ENCODE results near the gene ANK3.

The ANK3 gene

DNA sequence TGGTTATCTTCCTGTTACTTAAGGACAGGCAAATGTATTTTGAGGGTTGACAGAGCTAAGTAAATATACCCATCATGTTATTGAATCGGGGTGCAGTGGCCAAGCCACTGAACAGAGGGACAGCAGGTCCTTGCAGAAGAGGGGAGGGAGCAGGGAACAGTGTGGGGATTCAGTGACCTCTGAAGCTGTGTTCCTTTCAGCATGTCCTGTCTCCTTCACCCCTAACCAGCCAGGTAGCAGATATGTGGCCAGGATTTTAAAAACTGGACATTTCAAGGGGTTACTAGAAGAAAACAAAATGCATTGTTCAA is 12.7 kb downstream of the ANK3 start:
- no peaks in the 10 kb centered on the region for H3K9me3 ChIP-seq (ENCODE audit: control insufficient read depth, insufficient read depth, low read depth, low read length)
- no peak overlapping the region for H3K27ac ChIP-seq (ENCODE audit: low read depth, low read length)
- no peak overlapping the region for H3K4me3 ChIP-seq (ENCODE audit: low read depth, low read length)
- peaks cover 6% of the 10 kb centered on the region; the same call in 1 of the 2 replicates for H3K4me1 ChIP-seq (ENCODE audit: control insufficient read depth, insufficient read depth, low read length)
- no peak overlapping the region for H3K9ac ChIP-seq (ENCODE audit: low read length)
- H3K36me3 ChIP-seq (ENCODE audit: control insufficient read depth, insufficient read depth, low read length): no peaks in the 10 kb centered on the region
- H3K27me3 ChIP-seq (ENCODE audit: control insufficient read depth, insufficient read depth, low read length): no peaks in the 10 kb centered on the region

DNA sequence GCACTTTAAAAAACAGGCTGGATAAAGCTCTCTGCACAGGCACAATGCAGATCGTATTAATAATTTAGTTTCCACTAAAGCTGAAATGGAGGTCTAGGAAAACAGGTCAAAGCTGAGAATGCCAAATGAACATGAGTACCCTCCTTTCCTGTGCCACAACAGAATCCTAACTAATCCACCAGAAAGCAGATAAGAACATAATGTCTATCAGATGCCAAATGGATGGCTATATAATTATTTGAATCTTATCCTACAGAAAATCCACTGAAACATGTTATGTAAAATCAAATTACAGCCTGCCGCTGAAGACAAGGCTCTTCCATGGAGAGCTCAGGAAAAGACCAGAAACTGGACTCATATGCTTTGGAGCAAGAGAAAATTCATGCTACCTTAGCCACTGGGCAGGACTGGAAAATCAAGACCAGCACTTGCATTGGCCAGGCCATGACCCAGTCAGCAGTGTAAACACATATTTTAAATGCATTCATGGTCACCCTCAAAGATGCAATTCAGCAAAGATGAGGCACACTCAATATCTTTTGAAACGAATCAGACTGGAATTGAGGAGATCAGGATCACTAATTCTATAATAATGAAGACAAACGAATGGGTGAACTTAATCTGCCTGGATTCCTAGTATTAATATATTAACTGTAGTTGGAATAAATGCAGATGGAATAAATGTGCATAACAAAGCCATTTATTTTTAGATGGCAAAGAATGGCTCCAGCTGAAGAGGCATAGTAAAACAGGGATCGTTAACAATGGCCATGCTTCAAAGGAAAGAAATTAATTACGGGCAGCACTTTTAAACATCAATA is 13.2 kb downstream of the ANK3 start:
- no peaks in the 10 kb centered on the region for H3K36me3 ChIP-seq (ENCODE audit: control insufficient read depth, insufficient read depth, low read length)
- no peak overlapping the region for H3K9ac ChIP-seq (ENCODE audit: low read length)
- no peaks in the 10 kb centered on the region for H3K27me3 ChIP-seq (ENCODE audit: control insufficient read depth, insufficient read depth, low read length)
- no peaks in the 10 kb centered on the region for H3K9me3 ChIP-seq (ENCODE audit: control insufficient read depth, insufficient read depth, low read depth, low read length)
- no peak overlapping the region for H3K4me3 ChIP-seq (ENCODE audit: low read depth, low read length)
- H3K27ac ChIP-seq (ENCODE audit: low read depth, low read length): no peak overlapping the region
- peaks cover 6% of the 10 kb centered on the region; the same call in 1 of the 2 replicates for H3K4me1 ChIP-seq (ENCODE audit: control insufficient read depth, insufficient read depth, low read length)

DNA sequence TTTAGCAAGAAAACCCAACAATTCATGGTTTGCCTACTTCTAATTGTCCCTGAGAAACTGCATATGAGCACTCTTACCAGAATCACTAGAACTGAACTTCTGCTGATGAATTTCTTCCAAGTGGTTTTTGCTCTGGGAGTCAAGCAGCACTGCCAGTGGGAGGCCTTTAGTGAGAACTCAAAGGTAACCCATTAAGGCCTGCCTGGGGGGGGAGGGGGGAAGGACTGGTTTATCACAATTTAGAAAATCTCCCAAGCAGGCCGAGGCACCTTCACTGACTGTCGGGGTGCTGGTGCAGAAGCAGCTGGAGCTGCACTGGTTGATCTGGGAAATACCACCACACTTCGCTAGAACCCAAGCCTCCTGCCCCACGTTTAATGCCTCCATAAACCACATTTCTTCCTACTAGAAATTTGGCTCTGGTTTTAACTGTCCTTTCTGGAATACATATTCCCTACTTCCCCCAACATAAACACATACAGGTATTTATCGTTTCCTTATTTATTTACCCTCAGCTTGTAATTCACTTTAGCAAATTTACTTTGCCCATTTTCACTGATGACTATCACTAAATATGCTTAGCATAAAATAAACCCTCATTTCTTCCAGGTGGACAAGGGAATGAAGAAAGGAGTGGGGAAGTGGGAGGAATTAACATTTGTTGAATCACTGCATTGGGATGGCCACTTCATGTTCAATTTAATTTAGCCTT is 14.2 kb downstream of the ANK3 start:
- H3K9ac ChIP-seq (ENCODE audit: low read length): no peak overlapping the region
- H3K4me3 ChIP-seq (ENCODE audit: low read depth, low read length): no peak overlapping the region
- no peaks in the 10 kb centered on the region for H3K27me3 ChIP-seq (ENCODE audit: control insufficient read depth, insufficient read depth, low read length)
- no peaks in the 10 kb centered on the region for H3K9me3 ChIP-seq (ENCODE audit: control insufficient read depth, insufficient read depth, low read depth, low read length)
- H3K4me1 ChIP-seq (ENCODE audit: control insufficient read depth, insufficient read depth, low read length): peaks cover 6% of the 10 kb centered on the region; the same call in 1 of the 2 replicates
- H3K27ac ChIP-seq (ENCODE audit: low read depth, low read length): no peak overlapping the region
- no peaks in the 10 kb centered on the region for H3K36me3 ChIP-seq (ENCODE audit: control insufficient read depth, insufficient read depth, low read length)

DNA sequence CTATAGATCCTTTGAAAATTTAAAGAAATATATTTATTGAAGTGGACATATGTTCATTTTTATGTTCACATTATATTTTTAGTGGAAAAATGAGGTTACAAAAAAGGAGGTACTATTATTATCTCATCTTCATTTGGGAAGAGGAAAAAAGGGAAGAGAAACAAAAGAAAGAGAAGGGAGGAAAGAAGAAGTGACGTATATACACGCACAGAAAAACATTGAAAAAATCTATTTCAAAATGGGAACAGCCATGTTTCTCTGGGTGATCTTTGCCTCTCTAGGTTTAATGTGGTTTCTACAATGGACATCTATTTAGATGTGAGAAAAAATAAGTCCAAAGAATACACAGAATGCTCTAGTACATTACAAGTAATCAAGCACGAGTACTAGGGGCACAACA is 14.8 kb downstream of the ANK3 start:
- no peak overlapping the region for H3K27ac ChIP-seq (ENCODE audit: low read depth, low read length)
- no peak overlapping the region for H3K9ac ChIP-seq (ENCODE audit: low read length)
- H3K9me3 ChIP-seq (ENCODE audit: control insufficient read depth, insufficient read depth, low read depth, low read length): no peaks in the 10 kb centered on the region
- peaks cover 6% of the 10 kb centered on the region; the same call in 1 of the 2 replicates for H3K4me1 ChIP-seq (ENCODE audit: control insufficient read depth, insufficient read depth, low read length)
- no peaks in the 10 kb centered on the region for H3K27me3 ChIP-seq (ENCODE audit: control insufficient read depth, insufficient read depth, low read length)
- H3K4me3 ChIP-seq (ENCODE audit: low read depth, low read length): no peak overlapping the region
- H3K36me3 ChIP-seq (ENCODE audit: control insufficient read depth, insufficient read depth, low read length): no peaks in the 10 kb centered on the region

DNA sequence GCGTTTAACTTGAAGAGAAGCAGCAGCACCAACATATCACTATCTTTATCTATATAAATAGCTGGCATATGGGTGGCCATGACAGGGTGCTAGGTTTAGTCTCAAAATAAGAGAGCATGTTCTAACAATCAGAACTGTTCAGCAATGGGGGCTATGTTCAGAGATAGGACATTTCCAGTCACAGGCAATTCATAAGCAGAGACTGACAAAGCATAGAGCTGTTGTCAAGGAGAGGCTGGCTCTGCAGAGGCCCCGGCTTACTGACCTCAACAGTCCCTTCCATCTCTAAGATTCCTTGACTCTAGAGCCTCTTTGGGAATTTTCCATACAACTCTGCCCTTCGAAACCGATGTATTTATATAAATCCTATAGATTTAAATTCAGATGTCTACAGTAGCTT is 17.2 kb downstream of the ANK3 start:
- no peaks in the 10 kb centered on the region for H3K36me3 ChIP-seq (ENCODE audit: control insufficient read depth, insufficient read depth, low read length)
- H3K4me3 ChIP-seq (ENCODE audit: low read depth, low read length): no peak overlapping the region
- H3K9ac ChIP-seq (ENCODE audit: low read length): no peak overlapping the region
- no peak overlapping the region for H3K27ac ChIP-seq (ENCODE audit: low read depth, low read length)
- no peaks in the 10 kb centered on the region for H3K27me3 ChIP-seq (ENCODE audit: control insufficient read depth, insufficient read depth, low read length)
- no peaks in the 10 kb centered on the region for H3K9me3 ChIP-seq (ENCODE audit: control insufficient read depth, insufficient read depth, low read depth, low read length)
- H3K4me1 ChIP-seq (ENCODE audit: control insufficient read depth, insufficient read depth, low read length): peaks cover 9% of the 10 kb centered on the region

DNA sequence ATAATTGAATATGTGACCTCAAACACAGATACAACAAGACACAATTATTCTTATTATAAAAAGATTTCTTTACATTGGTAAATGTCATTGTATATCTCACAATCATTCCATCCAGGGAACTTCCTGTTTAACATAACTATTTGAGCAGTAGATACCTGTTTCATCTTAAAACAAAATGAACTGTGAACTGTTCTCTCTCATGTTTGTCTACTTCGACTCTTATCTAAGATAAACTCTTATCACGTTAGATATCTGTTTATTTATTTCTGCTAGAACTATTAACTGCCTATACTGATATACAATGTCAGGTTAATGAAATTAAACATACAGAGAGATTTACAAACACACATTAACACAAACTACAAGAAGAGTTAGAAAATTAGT is 20.1 kb downstream of the ANK3 start:
- Histone ChIP-seq H3K36me3 (ENCODE audit: control insufficient read depth, insufficient read depth, low read length) (no peaks in the 10 kb centered on the region), H3K4me1 (ENCODE audit: control insufficient read depth, insufficient read depth, low read length) (peaks cover 9% of the 10 kb centered on the region), H3K27me3 (ENCODE audit: control insufficient read depth, insufficient read depth, low read length) (no peaks in the 10 kb centered on the region), H3K9me3 (ENCODE audit: control insufficient read depth, insufficient read depth, low read depth, low read length) (no peaks in the 10 kb centered on the region), H3K4me3 (ENCODE audit: low read depth, low read length) (no peak overlapping the region), H3K27ac (ENCODE audit: low read depth, low read length) (no peak overlapping the region), H3K9ac (ENCODE audit: low read length) (no peak overlapping the region)

DNA sequence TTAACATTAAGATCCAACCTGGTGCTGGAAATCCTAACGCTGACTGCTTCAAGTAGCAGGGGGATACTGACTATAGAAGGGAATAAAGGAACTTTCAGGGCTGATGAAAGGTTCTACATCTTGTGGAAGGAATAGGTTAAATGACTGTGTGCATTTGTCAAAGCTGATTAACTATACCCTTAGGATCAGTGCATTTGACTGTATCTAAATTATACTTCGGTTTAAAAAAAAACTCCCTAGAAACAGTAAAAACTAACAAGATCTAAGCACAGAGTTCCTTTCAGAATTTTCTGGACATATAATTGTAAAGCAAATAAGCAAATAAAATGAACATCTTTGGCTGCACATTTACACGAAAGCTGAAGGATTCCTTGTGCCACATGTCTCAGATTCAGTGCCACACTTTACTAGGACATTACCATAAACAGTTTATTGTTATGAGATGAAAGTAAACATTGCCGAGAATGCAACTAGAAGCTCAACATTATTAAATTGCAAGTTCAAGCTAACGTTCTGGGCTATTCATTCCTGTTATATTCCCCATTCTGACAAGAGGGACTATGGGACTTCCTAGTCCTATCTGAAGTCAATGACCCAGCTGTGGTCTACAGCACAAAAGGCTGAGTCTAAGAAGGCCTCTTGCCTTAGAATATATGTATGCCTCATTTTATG is 20.7 kb downstream of the ANK3 start:
- H3K4me1 ChIP-seq (ENCODE audit: control insufficient read depth, insufficient read depth, low read length): peaks cover 9% of the 10 kb centered on the region
- H3K4me3 ChIP-seq (ENCODE audit: low read depth, low read length): no peak overlapping the region
- no peak overlapping the region for H3K9ac ChIP-seq (ENCODE audit: low read length)
- no peaks in the 10 kb centered on the region for H3K36me3 ChIP-seq (ENCODE audit: control insufficient read depth, insufficient read depth, low read length)
- no peak overlapping the region for H3K27ac ChIP-seq (ENCODE audit: low read depth, low read length)
- H3K27me3 ChIP-seq (ENCODE audit: control insufficient read depth, insufficient read depth, low read length): no peaks in the 10 kb centered on the region
- no peaks in the 10 kb centered on the region for H3K9me3 ChIP-seq (ENCODE audit: control insufficient read depth, insufficient read depth, low read depth, low read length)

DNA sequence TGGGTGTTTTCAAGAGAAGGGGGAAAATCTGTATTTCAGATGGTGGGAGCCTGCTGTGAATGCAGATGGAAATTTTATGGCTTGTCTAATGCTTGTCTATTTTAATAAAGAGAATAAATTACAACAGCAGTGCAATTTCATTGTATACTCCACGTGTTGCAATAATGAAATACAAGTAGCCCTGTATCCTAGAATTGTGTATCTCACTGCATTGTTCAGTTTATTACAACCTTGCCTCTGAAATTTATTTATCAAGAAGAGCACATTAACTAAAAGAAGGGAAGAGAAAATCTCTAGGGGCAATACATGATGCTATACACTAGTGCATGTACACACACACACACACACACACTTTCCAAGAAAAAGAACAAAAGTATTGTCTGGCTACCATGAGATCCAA is 21.8 kb downstream of the ANK3 start:
- H3K27me3 ChIP-seq (ENCODE audit: control insufficient read depth, insufficient read depth, low read length): no peaks in the 10 kb centered on the region
- no peak overlapping the region for H3K27ac ChIP-seq (ENCODE audit: low read depth, low read length)
- no peaks in the 10 kb centered on the region for H3K9me3 ChIP-seq (ENCODE audit: control insufficient read depth, insufficient read depth, low read depth, low read length)

DNA sequence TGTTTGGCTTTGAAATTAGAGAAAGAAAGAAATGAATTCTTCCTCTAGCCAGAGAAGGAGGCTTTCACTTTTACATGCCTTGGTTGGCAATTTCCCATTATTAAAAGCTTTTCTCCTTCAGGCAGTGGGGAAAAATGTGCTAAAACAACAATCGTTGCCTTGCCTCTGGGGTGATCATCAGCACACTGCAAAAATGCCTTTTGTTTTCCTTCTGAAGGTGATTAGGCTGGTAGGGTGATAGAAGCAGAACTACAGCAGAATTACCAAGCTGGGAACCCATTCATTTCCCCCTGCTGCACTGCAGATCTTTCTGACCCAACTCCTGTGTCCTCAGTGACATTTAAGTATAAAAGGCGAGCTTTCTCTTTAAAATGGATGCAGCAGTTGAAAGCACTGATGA is 22.2 kb downstream of the ANK3 start:
- Histone ChIP-seq H3K9me3 (ENCODE audit: control insufficient read depth, insufficient read depth, low read depth, low read length) (no peaks in the 10 kb centered on the region), H3K36me3 (ENCODE audit: control insufficient read depth, insufficient read depth, low read length) (no peaks in the 10 kb centered on the region), H3K27me3 (ENCODE audit: control insufficient read depth, insufficient read depth, low read length) (no peaks in the 10 kb centered on the region), H3K9ac (ENCODE audit: low read length) (no peak overlapping the region), H3K4me1 (ENCODE audit: control insufficient read depth, insufficient read depth, low read length) (peaks cover 9% of the 10 kb centered on the region), H3K27ac (ENCODE audit: low read depth, low read length) (no peak overlapping the region), H3K4me3 (ENCODE audit: low read depth, low read length) (no peak overlapping the region)

More for the DNA sequence above, 21.8 kb downstream of the ANK3 start:
- no peaks in the 10 kb centered on the region for H3K36me3 ChIP-seq (ENCODE audit: control insufficient read depth, insufficient read depth, low read length)
- peaks cover 9% of the 10 kb centered on the region for H3K4me1 ChIP-seq (ENCODE audit: control insufficient read depth, insufficient read depth, low read length)
- no peak overlapping the region for H3K9ac ChIP-seq (ENCODE audit: low read length)
- H3K4me3 ChIP-seq (ENCODE audit: low read depth, low read length): no peak overlapping the region

DNA sequence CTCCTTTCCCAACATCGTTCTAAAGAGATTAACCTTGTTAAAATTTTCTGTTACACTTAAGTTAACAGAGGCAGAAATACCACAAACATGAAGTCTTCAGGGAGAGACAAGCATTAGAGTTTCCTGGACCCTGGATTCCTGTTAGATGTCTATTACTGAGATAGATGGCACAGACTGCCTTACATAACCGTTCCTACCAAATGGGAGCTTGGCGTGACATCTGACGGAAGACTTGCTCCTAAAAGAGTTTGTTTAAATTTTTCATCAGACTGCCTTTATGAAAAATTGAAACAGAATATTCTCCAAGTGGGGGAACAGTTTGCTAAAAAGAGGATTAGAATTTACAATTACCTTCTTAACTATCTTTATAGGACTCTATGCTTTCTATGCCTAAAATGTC is 22.7 kb downstream of the ANK3 start:
- H3K27ac ChIP-seq (ENCODE audit: low read depth, low read length): no peak overlapping the region
- no peaks in the 10 kb centered on the region for H3K9me3 ChIP-seq (ENCODE audit: control insufficient read depth, insufficient read depth, low read depth, low read length)
- no peak overlapping the region for H3K9ac ChIP-seq (ENCODE audit: low read length)
- H3K36me3 ChIP-seq (ENCODE audit: control insufficient read depth, insufficient read depth, low read length): no peaks in the 10 kb centered on the region
- no peaks in the 10 kb centered on the region for H3K27me3 ChIP-seq (ENCODE audit: control insufficient read depth, insufficient read depth, low read length)
- H3K4me3 ChIP-seq (ENCODE audit: low read depth, low read length): no peak overlapping the region
- peaks cover 9% of the 10 kb centered on the region for H3K4me1 ChIP-seq (ENCODE audit: control insufficient read depth, insufficient read depth, low read length)

DNA sequence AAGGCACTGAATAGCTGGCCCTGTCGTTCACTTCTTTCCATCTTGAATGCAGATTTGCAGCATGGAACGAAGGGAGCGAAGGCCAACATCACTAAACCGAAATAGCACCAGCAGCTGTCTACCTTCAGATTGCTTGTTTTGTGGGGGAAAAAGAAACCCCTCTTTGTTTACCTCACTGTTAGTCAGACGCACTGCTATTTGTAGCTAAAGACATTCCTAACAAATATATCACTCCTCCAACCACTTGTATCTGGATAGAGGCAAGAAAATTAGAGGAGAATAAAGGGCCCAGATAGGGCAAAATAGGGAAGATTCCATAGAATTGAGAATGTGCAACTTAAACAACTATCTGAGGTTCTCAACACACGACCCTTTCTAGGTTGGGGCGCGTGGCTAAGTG is 26.5 kb downstream of the ANK3 start:
- peaks cover 9% of the 10 kb centered on the region for H3K4me1 ChIP-seq (ENCODE audit: control insufficient read depth, insufficient read depth, low read length)

More for the DNA sequence above, 26.5 kb downstream of the ANK3 start:
- Histone ChIP-seq H3K9ac (ENCODE audit: low read length) (no peak overlapping the region), H3K9me3 (ENCODE audit: control insufficient read depth, insufficient read depth, low read depth, low read length) (no peaks in the 10 kb centered on the region), H3K4me3 (ENCODE audit: low read depth, low read length) (no peak overlapping the region), H3K27ac (ENCODE audit: low read depth, low read length) (no peak overlapping the region), H3K36me3 (ENCODE audit: control insufficient read depth, insufficient read depth, low read length) (no peaks in the 10 kb centered on the region), H3K27me3 (ENCODE audit: control insufficient read depth, insufficient read depth, low read length) (no peaks in the 10 kb centered on the region)
